OCI-LY1 (cell line): ENCODE results near the gene CCDC102B.

Experiments used
- H2AFZ ChIP-seq: fragments of 200-600 bp; sonication (generic), shearing (Covaris generic); 2 replicates; pipeline ENCODE4 v1.6.0; 2014; ENCODE audit warnings: antibody characterized with exemption, mild to moderate bottlenecking, low read length
- H3F3A ChIP-seq: fragments of 200-600 bp; sonication (generic), shearing (Covaris generic); 2 replicates; pipeline ENCODE4 v1.6.0; 2014; ENCODE audit warnings: mild to moderate bottlenecking, antibody characterized with exemption, low read length, moderate library complexity; ENCODE audit not compliant: insufficient read depth
- H3K27ac ChIP-seq: fragments of 200-600 bp; sonication (generic); 2 replicates; pipeline ENCODE4 v1.5.1; 2014; ENCODE audit warnings: low read length, mixed run types, mild to moderate bottlenecking, low read depth; ENCODE audit not compliant: poor library complexity, severe bottlenecking
- H3K27me3 ChIP-seq: fragments of 200-600 bp; sonication (generic); 2 replicates; pipeline ENCODE4 v1.6.0; 2014; ENCODE audit warnings: antibody characterized with exemption, mild to moderate bottlenecking, low read length, moderate library complexity; ENCODE audit not compliant: insufficient read depth
- H3K36me3 ChIP-seq: fragments of 200-600 bp; sonication (generic); 2 replicates; pipeline ENCODE4 v1.6.1; 2014; ENCODE audit warnings: mild to moderate bottlenecking, antibody characterized with exemption, low read length, moderate library complexity, mixed read lengths; ENCODE audit not compliant: insufficient read depth
- H3K4me1 ChIP-seq: fragments of 200-600 bp; sonication (generic); 2 replicates; pipeline ENCODE4 v1.5.1; 2014; ENCODE audit warnings: mild to moderate bottlenecking, low read length, moderate library complexity; ENCODE audit not compliant: insufficient read depth, severe bottlenecking
- H3K4me2 ChIP-seq: fragments of 200-600 bp; sonication (generic), shearing (Covaris generic); 2 replicates; pipeline ENCODE4 v1.6.1; 2014; ENCODE audit warnings: low read length
- H3K4me3 ChIP-seq: fragments of 200-600 bp; sonication (generic); 2 replicates; pipeline ENCODE4 v1.5.1; 2014; ENCODE audit warnings: low read length, low read depth, mild to moderate bottlenecking, mixed read lengths; ENCODE audit not compliant: poor library complexity, severe bottlenecking
- H3K79me2 ChIP-seq: fragments of 200-600 bp; shearing (Covaris generic); 2 replicates; pipeline ENCODE4 v1.6.1; 2016; ENCODE audit warnings: mixed run types, low read length, mixed read lengths; ENCODE audit not compliant: insufficient read depth
- H3K9ac ChIP-seq: fragments of 200-600 bp; sonication (generic), shearing (Covaris generic); 2 replicates; pipeline ENCODE4 v1.6.1; 2014; ENCODE audit warnings: mild to moderate bottlenecking, low read length, mixed read lengths
- H3K9me2 ChIP-seq: fragments of 200-600 bp; sonication (generic), shearing (Covaris generic); 2 replicates; pipeline ENCODE4 v1.6.1; 2014; ENCODE audit warnings: low read depth, mild to moderate bottlenecking, low read length, mixed read lengths
- H3K9me3 ChIP-seq: fragments of 200-600 bp; shearing (Covaris generic); 2 replicates; pipeline ENCODE4 v1.6.1; 2014; ENCODE audit warnings: low read length, mixed read lengths
- H4K20me1 ChIP-seq: fragments of 200-600 bp; sonication (generic), shearing (Covaris generic); 2 replicates; pipeline ENCODE4 v1.6.0; 2016; ENCODE audit warnings: mild to moderate bottlenecking, low read length; ENCODE audit not compliant: insufficient read depth
- EZH2 ChIP-seq: fragments of 200-600 bp; sonication (generic), shearing (Covaris generic); IDR thresholded peaks from 2 replicates; pipeline ENCODE4 v1.8.0; 2017; ENCODE audit warnings: borderline replicate concordance, mixed run types, mild to moderate bottlenecking, antibody characterized with exemption, low read length, moderate library complexity, mixed read lengths
- TF ChIP-seq, protein P1 (sequence below): fragments of 200-600 bp; sonication (generic), shearing (Covaris generic); IDR thresholded peaks from 2 replicates; pipeline ENCODE4 v1.5.1; 2017; ENCODE audit warnings: mild to moderate bottlenecking, antibody characterized with exemption, low read length, moderate library complexity, mixed read lengths

CCDC102B gene

DNA sequence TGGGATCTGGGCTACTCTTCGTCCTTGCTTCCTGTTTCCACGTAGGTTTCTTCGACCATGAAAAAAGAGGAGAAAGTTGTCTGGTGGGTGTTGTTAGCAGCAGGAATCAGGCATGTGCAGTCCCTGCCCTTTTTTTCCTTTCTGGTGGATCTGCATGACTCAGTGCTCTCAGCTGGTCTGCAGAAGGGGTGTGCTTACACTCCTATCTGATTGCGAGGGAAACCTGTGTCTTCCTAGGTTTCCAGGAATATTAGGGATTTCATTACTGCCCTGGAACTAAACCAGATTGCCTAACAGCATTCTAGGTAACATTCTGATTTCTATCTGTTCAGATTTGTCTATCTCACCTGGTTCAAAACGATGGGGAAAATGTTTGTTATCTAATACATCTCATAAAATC lies 174.3 kb downstream of the CCDC102B start:
- H3K27me3 ChIP-seq, result no peaks in the 10 kb centered on the region
- H3K4me3 ChIP-seq, result no peak overlapping the region
- H3F3A ChIP-seq, result no peaks in the 10 kb centered on the region
- H4K20me1 ChIP-seq, result no peaks in the 10 kb centered on the region
- no peaks in the 10 kb centered on the region for H3K4me1 ChIP-seq
- H3K9me3 ChIP-seq, result no peaks in the 10 kb centered on the region
- H3K36me3 ChIP-seq, result no peaks in the 10 kb centered on the region
- no peak overlapping the region for H2AFZ ChIP-seq
- no peak overlapping the region for H3K4me2 ChIP-seq
- no peaks in the 10 kb centered on the region for H3K79me2 ChIP-seq
- TF ChIP-seq, protein P1, sequence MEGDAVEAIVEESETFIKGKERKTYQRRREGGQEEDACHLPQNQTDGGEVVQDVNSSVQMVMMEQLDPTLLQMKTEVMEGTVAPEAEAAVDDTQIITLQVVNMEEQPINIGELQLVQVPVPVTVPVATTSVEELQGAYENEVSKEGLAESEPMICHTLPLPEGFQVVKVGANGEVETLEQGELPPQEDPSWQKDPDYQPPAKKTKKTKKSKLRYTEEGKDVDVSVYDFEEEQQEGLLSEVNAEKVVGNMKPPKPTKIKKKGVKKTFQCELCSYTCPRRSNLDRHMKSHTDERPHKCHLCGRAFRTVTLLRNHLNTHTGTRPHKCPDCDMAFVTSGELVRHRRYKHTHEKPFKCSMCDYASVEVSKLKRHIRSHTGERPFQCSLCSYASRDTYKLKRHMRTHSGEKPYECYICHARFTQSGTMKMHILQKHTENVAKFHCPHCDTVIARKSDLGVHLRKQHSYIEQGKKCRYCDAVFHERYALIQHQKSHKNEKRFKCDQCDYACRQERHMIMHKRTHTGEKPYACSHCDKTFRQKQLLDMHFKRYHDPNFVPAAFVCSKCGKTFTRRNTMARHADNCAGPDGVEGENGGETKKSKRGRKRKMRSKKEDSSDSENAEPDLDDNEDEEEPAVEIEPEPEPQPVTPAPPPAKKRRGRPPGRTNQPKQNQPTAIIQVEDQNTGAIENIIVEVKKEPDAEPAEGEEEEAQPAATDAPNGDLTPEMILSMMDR, result no peak
- no peak for TF ChIP-seq EZH2
- H3K9me2 ChIP-seq, result no peaks in the 10 kb centered on the region
- H3K9ac ChIP-seq, result no peak overlapping the region
- H3K27ac ChIP-seq, result no peak overlapping the region

DNA sequence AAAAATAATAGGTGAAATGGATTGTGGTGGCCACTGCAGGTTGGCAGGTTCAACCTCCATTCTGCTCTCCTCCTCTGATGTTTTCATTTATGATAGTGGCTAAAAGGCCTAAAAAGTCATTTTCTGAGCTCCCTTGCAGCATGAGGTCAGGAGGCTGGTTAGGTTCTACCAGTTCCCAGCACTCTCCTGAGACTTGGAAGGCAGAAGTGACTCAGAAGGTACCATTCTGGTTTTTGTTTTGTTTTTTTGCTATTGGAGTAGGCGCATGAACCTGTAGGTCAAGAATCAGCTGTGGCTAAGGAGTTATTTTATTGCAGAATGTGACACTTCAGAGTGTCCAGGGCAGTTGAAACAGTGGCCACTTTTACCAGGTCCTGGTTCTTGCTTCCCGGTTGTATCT lies 181.9 kb downstream of the CCDC102B start:
- no peak overlapping the region for H3K27ac ChIP-seq
- no peak overlapping the region for H3K9ac ChIP-seq
- H2AFZ ChIP-seq, result no peak overlapping the region
- no peaks in the 10 kb centered on the region for H3K9me3 ChIP-seq
- no peaks in the 10 kb centered on the region for H3K9me2 ChIP-seq
- H3K4me2 ChIP-seq, result no peak overlapping the region
- H4K20me1 ChIP-seq, result no peaks in the 10 kb centered on the region
- no peak overlapping the region for H3K4me3 ChIP-seq
- H3K79me2 ChIP-seq, result no peaks in the 10 kb centered on the region
- H3K4me1 ChIP-seq, result no peaks in the 10 kb centered on the region
- H3F3A ChIP-seq, result no peaks in the 10 kb centered on the region
- TF ChIP-seq EZH2, result no peak
- TF ChIP-seq, protein P1, result no peak
- no peaks in the 10 kb centered on the region for H3K27me3 ChIP-seq
- H3K36me3 ChIP-seq, result no peaks in the 10 kb centered on the region

DNA sequence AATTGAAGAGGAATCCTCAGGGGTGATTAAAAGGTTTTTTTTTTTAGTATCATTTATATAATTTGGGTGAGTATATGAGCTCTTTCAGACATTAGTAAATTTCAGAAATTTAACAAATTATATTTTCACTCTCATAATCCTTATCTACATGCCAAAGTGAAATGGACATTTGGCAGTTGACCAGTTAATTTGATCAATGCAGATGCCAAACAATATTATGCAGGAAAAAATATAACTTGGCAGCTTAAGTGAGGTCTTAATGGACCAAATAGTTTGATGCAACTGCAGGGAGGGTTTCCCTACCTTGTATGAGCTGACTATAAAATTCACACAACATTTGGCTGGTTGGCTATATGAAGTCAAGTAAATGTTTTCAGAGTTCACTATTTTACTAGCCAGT lies 185.2 kb downstream of the CCDC102B start:
- H3F3A ChIP-seq, result no peaks in the 10 kb centered on the region

More for the DNA sequence above, 185.2 kb downstream of the CCDC102B start:
- Histone ChIP-seq H3K36me3 (no peaks in the 10 kb centered on the region), H3K27me3 (no peaks in the 10 kb centered on the region), H3K4me2 (no peak overlapping the region), H3K4me1 (no peaks in the 10 kb centered on the region), H4K20me1 (no peaks in the 10 kb centered on the region), H3K27ac (no peak overlapping the region), H3K9me2 (no peaks in the 10 kb centered on the region), H3K9ac (no peak overlapping the region), H3K9me3 (no peaks in the 10 kb centered on the region), H3K4me3 (no peak overlapping the region), H2AFZ (no peak overlapping the region), H3K79me2 (no peaks in the 10 kb centered on the region)
- TF ChIP-seq, protein P1, result no peak
- no peak for TF ChIP-seq EZH2
